Mesodermal cell (in vitro differentiated cells): ENCODE results near the gene SEC16A.
A peak's percentile ranks its signal among the peaks of the same experiment; 100 is the strongest.

Experiments
- H3K27ac ChIP-seq: 2 replicates; pipeline ENCODE4 v1.7.0; 2013; ENCODE audit warnings: mild to moderate bottlenecking, low read depth, low read length, moderate library complexity; ENCODE audit not compliant: severe bottlenecking
- H3K36me3 ChIP-seq: 2 replicates; pipeline ENCODE4 v1.7.1; 2013; ENCODE audit warnings: mild to moderate bottlenecking, low read length, moderate library complexity; ENCODE audit not compliant: control insufficient read depth, insufficient read depth
- H3K4me1 ChIP-seq: one replicate; pipeline ENCODE4 v1.7.1; 2013; ENCODE audit warnings: mild to moderate bottlenecking, low read length; ENCODE audit not compliant: insufficient read depth, control insufficient read depth, poor library complexity, severe bottlenecking
- H3K4me3 ChIP-seq: 2 replicates; pipeline ENCODE4 v1.7.0; 2013; ENCODE audit warnings: low read length, control low read depth, mild to moderate bottlenecking; ENCODE audit not compliant: insufficient read depth, poor library complexity, severe bottlenecking; ENCODE audit errors: extremely low read depth
- H3K9me3 ChIP-seq: 2 replicates; pipeline ENCODE4 v1.7.1; 2013; ENCODE audit warnings: mild to moderate bottlenecking, low read length, moderate library complexity; ENCODE audit not compliant: control insufficient read depth
- WGBS, 2 experiments: methylation state at CpG; one replicate each; pipeline ENCODE4 v1.1.5; 2013; ENCODE audit warnings: missing lambda C conversion rate in 2 of 2; ENCODE audit not compliant: insufficient coverage in 2 of 2; 5-methylcytosine and 5-hydroxymethylcytosine counted together

SEC16A gene

DNA sequence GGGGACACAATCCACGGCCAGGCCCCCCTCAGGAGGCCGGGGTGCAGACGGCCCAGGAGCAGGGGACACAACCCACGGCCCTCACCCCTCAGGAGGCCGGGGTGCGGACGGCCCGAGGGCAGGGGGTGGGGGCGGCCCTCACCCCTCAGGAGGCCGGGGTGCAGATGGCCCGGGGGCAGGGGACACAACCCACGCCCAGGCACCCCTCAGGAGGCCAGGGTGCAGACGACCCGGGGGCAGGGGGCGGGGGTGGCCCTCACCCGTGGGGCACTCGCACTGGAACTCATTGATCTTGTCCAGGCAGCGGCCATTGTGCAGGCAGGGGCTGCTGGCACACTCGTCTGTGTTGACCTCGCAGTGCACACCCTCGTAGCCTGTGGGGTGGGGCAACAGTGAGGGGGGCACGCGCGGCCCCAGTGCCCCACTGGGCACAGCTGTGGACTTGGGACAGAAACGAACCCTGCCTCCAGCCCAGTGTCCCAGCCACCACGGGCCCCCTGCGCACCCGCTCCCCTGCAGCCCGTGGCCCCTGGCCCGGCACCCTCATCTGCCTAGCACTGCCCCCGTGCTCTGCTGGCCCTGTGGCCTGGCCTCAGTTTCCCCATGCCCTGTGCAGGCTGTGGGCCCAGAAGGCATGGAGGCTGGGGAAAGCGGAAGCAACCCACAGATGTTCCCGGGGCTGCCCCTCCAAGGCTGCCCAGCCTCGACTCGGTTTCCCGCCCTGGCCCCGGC, 34.3 kb upstream of the SEC16A start:
- no peaks in the 10 kb centered on the region for H3K9me3 ChIP-seq
- H3K27ac ChIP-seq: no peak overlapping the region
- H3K4me3 ChIP-seq: no peak overlapping the region
- peaks cover 82% of the 10 kb centered on the region for H3K36me3 ChIP-seq
- 95 to 96% methylated on average over 28 to 31 of the region's 37 CpGs for WGBS, 2 experiments
- peaks cover 1% of the 10 kb centered on the region for H3K4me1 ChIP-seq

DNA sequence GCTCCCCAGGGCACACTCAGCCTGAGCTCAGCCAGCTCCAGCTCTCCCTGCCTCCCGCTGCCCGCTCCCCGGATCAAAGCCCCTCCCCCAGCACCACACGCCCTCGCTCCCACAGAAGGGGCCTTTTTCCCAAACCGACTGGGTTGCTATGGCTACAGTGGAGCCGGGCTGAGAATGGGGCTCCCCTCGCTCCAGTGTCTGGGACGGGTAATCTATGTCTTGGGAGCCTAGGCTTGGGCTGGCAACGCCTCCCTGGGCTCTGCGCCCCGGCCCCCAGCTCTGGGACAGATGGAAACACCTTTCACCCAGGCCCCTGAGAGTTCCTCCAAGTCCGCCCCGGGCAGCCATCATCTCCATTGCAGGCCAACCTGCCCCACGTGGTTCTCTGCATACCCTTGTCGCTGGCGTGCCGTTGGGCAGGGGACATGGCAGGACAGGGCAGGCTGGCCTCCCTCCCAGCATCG, 33.4 kb upstream of the SEC16A start:
- H3K9me3 ChIP-seq: no peaks in the 10 kb centered on the region
- peaks cover 92% of the 10 kb centered on the region for H3K36me3 ChIP-seq
- H3K27ac ChIP-seq: no peak overlapping the region
- peaks cover 3% of the 10 kb centered on the region for H3K4me1 ChIP-seq
- H3K4me3 ChIP-seq: no peak overlapping the region
- WGBS, 2 experiments: 91 to 97% methylated on average over 16 to 19 of the region's 19 CpGs

DNA sequence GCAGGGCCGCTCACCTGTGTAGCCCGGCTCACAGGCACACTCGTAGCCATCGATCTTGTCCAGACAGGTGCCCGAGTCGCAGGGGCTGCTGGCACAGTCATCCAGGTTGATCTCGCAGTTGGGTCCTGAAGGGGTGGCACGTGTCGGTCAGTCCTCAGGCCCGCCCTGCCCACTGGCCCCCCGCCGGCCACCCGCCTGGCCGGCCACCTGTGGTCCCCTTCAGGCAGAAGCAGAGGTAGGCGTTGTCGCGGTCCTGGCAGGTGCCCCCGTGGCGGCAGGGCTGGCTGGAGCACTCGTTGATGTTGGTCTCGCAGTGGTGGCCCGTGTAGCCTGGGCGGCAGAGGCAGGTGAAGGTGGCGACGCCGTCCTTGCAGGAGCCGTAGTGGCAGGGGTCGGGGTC, 32.4 kb upstream of the SEC16A start:
- H3K4me1 ChIP-seq: peaks cover 3% of the 10 kb centered on the region
- H3K4me3 ChIP-seq: no peak overlapping the region
- H3K27ac ChIP-seq: no peak overlapping the region
- peaks cover 94% of the 10 kb centered on the region for H3K36me3 ChIP-seq
- H3K9me3 ChIP-seq: no peaks in the 10 kb centered on the region
- WGBS, 2 experiments: 96% methylated on average over 22 to 23 of the region's 28 CpGs

DNA sequence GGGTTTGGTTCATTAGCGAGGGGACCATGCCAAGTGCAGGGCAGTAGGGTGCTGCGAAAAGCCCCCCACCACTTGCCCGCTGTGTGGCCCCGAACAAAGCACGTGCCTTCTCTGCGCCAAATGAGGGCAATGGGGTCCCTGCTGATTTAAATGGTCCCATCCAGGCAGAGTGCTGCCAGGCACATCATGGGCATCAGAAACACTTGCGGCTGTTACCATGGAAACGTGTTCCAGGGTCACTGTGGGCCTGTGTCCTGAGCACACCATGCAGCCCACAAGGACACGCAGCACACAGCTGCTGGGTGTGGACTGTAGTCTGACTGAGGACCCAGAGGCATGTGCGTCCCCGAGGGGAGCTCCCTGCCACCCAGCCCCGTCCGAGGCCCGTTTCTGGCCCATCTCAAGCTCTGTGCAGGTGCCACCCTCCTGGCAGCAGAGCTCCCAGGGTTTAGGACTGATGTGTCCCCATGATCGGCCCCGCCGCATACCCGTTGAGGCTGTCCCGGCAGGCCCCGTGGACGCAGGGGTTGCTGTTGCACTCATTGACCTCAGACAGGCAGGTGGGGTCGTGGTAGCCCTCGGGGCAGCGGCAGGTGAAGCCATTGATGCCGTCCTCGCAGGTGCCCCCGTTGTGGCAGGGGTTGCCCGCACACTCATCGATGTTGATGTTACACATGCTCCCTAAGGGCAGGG, 31.3 kb upstream of the SEC16A start:
- peaks cover 3% of the 10 kb centered on the region for H3K4me1 ChIP-seq
- H3K27ac ChIP-seq: no peak overlapping the region
- no peak overlapping the region for H3K4me3 ChIP-seq
- H3K9me3 ChIP-seq: no peaks in the 10 kb centered on the region
- WGBS, 2 experiments: 93 to 95% methylated on average over 26 to 29 of the region's 29 CpGs
- peaks cover 94% of the 10 kb centered on the region for H3K36me3 ChIP-seq

DNA sequence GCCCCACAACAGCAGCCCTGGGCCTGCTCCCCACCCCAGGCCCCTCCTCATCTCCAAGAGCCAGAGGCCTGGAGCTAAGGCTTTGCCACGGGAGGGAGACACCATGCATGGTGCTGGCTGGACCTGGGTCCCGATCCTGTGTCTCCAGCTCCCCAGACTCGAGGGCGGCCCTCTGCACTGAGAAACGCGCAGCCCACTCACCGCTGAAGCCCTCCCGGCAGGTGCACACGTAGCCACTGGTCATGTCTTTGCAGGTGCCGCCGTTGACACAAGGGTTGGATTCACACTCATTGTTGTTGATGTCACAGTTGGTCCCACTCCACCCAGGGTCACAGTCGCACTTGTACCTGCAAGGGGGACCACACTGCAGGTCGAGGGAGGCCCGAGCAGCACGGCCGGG, 30.4 kb upstream of the SEC16A start:
- H3K9me3 ChIP-seq: no peaks in the 10 kb centered on the region
- no peak overlapping the region for H3K4me3 ChIP-seq
- H3K27ac ChIP-seq: no peak overlapping the region
- H3K4me1 ChIP-seq: peaks cover 3% of the 10 kb centered on the region
- 96 to 97% methylated on average over 16 of the region's 16 CpGs for WGBS, 2 experiments
- peaks cover 94% of the 10 kb centered on the region for H3K36me3 ChIP-seq

DNA sequence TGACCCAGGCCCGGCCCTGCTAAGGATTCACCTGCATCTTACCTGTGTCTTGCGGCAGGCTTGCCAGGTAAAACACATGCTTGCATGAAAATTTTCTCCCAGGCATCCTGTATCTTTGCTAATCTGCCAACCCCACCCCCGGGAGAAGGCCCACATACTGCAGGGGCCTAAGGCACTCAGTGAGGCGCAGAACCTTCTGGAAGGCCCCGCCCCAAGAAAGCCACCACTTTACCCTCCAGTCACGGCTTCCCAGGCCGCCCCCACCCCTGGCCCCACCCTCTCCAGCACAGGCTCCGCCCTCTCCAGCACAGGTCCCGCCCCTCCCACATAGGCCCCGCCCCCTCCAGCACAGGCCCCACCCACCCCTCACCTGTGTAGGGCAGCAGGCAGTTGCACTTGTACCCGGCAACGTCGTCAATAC, 29.8 kb upstream of the SEC16A start:
- 93 to 94% methylated on average over 4 to 6 of the region's 13 CpGs for WGBS, 2 experiments
- Histone ChIP-seq H3K27ac (peak overlapping the region; percentile 85), H3K36me3 (peaks cover 94% of the 10 kb centered on the region)

DNA sequence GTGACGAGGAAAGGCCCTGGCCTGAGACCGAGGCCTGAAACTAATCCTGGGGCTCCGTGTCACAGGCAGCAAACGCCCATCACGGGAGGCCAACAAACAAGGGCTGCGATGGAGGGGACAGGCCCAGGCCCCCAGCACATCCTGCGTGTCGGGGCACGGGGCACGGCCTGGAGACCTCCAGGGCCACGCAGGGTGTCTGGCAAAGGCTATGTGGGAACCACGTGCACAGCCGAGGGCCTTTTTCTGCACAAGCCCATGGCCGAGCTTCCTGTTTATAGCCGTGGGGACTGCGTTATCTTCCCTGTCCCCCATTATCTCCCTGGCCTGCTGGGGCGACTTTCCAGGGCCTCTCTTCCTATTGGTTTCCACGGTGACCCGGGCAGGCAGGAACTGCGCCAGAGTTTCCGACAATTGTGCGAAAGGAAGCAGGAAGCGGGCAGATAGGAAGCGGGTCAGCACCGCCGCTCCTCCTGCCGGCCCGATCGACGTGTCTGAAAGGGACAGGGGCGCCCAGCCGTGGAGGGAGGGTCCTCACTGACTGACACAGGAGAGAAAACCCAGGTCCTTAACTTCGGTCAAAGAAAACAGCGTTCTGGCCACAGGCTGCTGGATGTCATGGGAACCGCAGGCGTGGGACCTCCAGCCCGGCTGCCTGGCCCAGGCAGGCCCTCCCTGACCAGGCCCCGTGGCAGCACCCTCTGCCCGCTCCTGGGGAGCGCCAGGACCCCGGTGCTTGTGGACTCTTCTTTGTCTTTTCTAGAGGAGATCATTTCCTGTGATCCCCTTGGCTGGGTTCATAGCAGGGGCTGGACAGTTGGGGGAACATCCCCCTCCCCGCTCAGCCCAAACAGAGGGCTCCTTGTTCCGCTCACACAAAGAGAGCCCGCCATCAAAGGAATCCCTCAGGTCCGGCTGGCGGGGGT, 29.1 kb upstream of the SEC16A start:
- Histone ChIP-seq H3K36me3 (peaks cover 96% of the 10 kb centered on the region), H3K4me1 (peaks cover 3% of the 10 kb centered on the region), H3K4me3 (no peak overlapping the region), H3K9me3 (no peaks in the 10 kb centered on the region), H3K27ac (peak overlapping the region; percentile 85)
- WGBS, 2 experiments: 88 to 92% methylated on average over 44 to 46 of the region's 46 CpGs

More for the DNA sequence above, 29.8 kb upstream of the SEC16A start:
- peaks cover 3% of the 10 kb centered on the region for H3K4me1 ChIP-seq
- no peak overlapping the region for H3K4me3 ChIP-seq
- H3K9me3 ChIP-seq: no peaks in the 10 kb centered on the region

DNA sequence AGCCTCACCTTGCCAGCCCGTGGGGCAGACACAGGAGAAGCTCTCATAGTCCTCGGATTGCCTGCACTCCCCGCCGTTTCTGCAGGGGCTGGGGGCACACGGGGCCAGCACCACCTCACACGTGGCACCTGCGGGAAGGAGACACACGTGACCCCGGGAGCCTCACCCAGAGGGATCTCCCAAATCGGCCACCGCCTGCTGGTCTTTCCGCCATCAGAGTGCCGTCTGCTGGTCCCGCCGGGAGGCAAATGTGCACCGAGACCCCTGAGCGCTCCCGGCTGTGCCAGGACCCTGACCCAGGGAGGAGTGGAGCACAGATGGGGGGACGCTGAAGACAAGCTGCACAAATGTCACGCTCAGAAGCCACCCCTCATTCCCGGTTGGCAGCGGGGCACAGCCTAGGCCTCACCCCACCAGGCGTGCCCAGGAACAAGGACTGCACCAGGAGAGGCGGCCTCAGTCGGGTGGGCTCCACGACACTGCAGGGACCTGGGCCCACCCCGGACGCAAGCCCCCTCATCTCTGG, 28.4 kb upstream of the SEC16A start:
- H3K27ac ChIP-seq: peak overlapping the region; percentile 85
- H3K36me3 ChIP-seq: peaks cover 96% of the 10 kb centered on the region
- no peak overlapping the region for H3K4me3 ChIP-seq
- no peaks in the 10 kb centered on the region for H3K9me3 ChIP-seq
- 95 to 97% methylated on average over 28 of the region's 28 CpGs for WGBS, 2 experiments
- H3K4me1 ChIP-seq: peaks cover 3% of the 10 kb centered on the region

DNA sequence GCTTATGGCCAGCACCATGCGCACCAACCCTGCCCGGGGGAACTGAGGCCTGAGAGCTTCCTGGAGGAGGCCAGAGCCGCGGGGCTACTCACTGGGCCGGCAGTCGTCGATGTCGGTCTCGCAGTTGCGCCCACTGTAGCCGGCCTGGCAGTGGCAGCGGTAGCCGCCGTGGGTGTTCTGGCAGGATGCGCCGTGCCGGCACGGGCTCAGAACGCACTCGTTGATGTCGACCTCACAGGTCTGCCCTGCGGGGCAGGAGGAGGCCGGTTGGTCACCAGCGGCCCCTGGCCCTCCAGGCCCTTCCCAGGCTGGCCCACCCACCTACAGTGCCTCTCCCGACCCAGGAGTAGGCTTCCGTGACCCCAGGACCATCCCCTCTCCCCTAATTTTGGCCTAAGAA, 27.7 kb upstream of the SEC16A start:
- Histone ChIP-seq H3K4me3 (no peak overlapping the region), H3K9me3 (no peaks in the 10 kb centered on the region), H3K36me3 (peaks cover 96% of the 10 kb centered on the region), H3K4me1 (peaks cover 3% of the 10 kb centered on the region), H3K27ac (no peak overlapping the region)
- WGBS, 2 experiments: 92 to 98% methylated on average over 23 to 26 of the region's 26 CpGs

DNA sequence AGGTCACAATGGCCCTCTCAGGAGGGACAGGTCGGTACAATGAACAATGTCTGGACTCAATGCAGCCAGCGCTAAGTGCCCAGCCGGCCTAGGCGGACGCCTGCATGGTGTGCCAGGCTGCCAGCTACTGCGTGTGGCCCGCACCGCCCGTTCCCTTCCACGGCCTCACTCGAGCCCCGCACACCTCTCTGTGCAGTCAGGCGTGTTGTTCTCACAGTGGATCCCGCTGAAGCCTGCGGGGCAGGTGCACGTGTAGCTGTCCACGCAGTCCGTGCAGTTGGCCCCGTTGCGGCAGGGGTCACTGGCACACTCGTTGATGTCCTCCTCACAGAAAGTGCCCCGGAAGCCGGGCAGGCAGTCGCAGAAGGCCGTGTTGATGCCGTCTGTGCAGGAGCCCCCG, 26.7 kb upstream of the SEC16A start:
- Histone ChIP-seq H3K4me3 (no peak overlapping the region), H3K4me1 (peaks cover 3% of the 10 kb centered on the region), H3K27ac (no peak overlapping the region), H3K36me3 (peaks cover 96% of the 10 kb centered on the region), H3K9me3 (no peaks in the 10 kb centered on the region)
- WGBS, 2 experiments: 97% methylated on average over 25 to 27 of the region's 27 CpGs
